ENCODE data around the gene ZNF763. TPM values are rescaled to one million over a fixed set of nuclear protein-coding genes. Genes with fewer than 3 reads are reported as not detected.
"Not testable (repeated sequence)": the region's sequence is repeated elsewhere in the genome, so short reads cannot be mapped to it uniquely, and the experiment has no call there.

ZNF763 gene
- total RNA-seq, 6 experiments from 2014 or later, result 0.85 to 1.7 (median 1.1) TPM

GRCh38 chr19:11989112-11989456 is 24.2 kb downstream of the ZNF763 start:
- Mint-ChIP-seq H3K9me3 (no peaks in the 10 kb centered on the region), H3K36me3 (ENCODE audit: low read depth) (no peaks in the 10 kb centered on the region), H3K27me3 (ENCODE audit: insufficient read depth) (no peaks in the 10 kb centered on the region; the same call in 1 of the 2 replicates), H3K4me1 (ENCODE audit: low read depth) (peaks cover 31% of the 10 kb centered on the region), H3K4me3 (peak overlapping the region; percentile 99), H3K27ac (no peak overlapping the region)
- TF ChIP-seq CTCF (IDR thresholded peaks at IDR 0.05), result 0 out of 2 replicates have a peak, but pooled peaks have one; percentile 2
- no peak for DNase-seq

- peak; percentile 27 for DNase-seq
- not testable (repeated sequence) for H3K4me3 Mint-ChIP-seq; H3K9me3 Mint-ChIP-seq; H3K27me3 Mint-ChIP-seq (ENCODE audit: insufficient read depth)
- Mint-ChIP-seq H3K4me1 (ENCODE audit: low read depth) (peaks cover 31% of the 10 kb centered on the region), H3K36me3 (ENCODE audit: low read depth) (peaks cover 12% of the 10 kb centered on the region), H3K27ac (peak overlapping the region; percentile 57)
Measured at GRCh38 chr19:11991921-11992320, 27.1 kb downstream of the ZNF763 start.

GRCh38 chr19:11995174-11995573 is 30.3 kb downstream of the ZNF763 start:
- Mint-ChIP-seq H3K27ac (no peak overlapping the region), H3K27me3 (ENCODE audit: insufficient read depth) (no peaks in the 10 kb centered on the region; the same call in 1 of the 2 replicates), H3K36me3 (ENCODE audit: low read depth) (peaks cover 24% of the 10 kb centered on the region), H3K4me1 (ENCODE audit: low read depth) (peaks cover 29% of the 10 kb centered on the region), H3K4me3 (no peak overlapping the region), H3K9me3 (no peaks in the 10 kb centered on the region)
- no peak for DNase-seq
- TF ChIP-seq CTCF (IDR thresholded peaks at IDR 0.05), result no peak

GRCh38 chr19:12000152-12000981 is 35.5 kb downstream of the ZNF763 start:
- no peak for TF ChIP-seq CTCF (IDR thresholded peaks at IDR 0.05)
- Mint-ChIP-seq H3K4me1 (ENCODE audit: low read depth) (peaks cover 20% of the 10 kb centered on the region), H3K27me3 (ENCODE audit: insufficient read depth) (no peaks in the 10 kb centered on the region), H3K27ac (peak overlapping the region; percentile 30; the same call in 1 of the 2 replicates), H3K36me3 (ENCODE audit: low read depth) (peaks cover 22% of the 10 kb centered on the region), H3K4me3 (peak overlapping the region; percentile 2; the same call in 1 of the 2 replicates), H3K9me3 (no peaks in the 10 kb centered on the region)
- DNase-seq, result peak; percentile 11

- H3K9me3 Mint-ChIP-seq, result peaks cover 89% of the 10 kb centered on the region
- no peak for TF ChIP-seq CTCF (IDR thresholded peaks at IDR 0.05)
- no peaks in the 10 kb centered on the region for H3K4me1 Mint-ChIP-seq (ENCODE audit: low read depth)
- peaks cover 71% of the 10 kb centered on the region for H3K36me3 Mint-ChIP-seq (ENCODE audit: low read depth)
- no peak overlapping the region for H3K27ac Mint-ChIP-seq
- H3K4me3 Mint-ChIP-seq, result no peak overlapping the region
- no peak for DNase-seq
- H3K27me3 Mint-ChIP-seq (ENCODE audit: insufficient read depth), result no peaks in the 10 kb centered on the region; the same call in 1 of the 2 replicates
Measured at GRCh38 chr19:12015015-12015752, 50.3 kb downstream of the ZNF763 start.

GRCh38 chr19:12015753-12016116 is 50.9 kb downstream of the ZNF763 start:
- no peak for DNase-seq
- TF ChIP-seq CTCF (IDR thresholded peaks at IDR 0.05), result no peak
- no peaks in the 10 kb centered on the region for H3K4me1 Mint-ChIP-seq (ENCODE audit: low read depth)
- H3K4me3 Mint-ChIP-seq, result no peak overlapping the region
- H3K27me3 Mint-ChIP-seq (ENCODE audit: insufficient read depth), result no peaks in the 10 kb centered on the region; the same call in 1 of the 2 replicates
- H3K36me3 Mint-ChIP-seq (ENCODE audit: low read depth), result peaks cover 71% of the 10 kb centered on the region
- H3K27ac Mint-ChIP-seq, result no peak overlapping the region
- peaks cover 90% of the 10 kb centered on the region for H3K9me3 Mint-ChIP-seq

Data from HFFc6 (cell line).